Measurements from ENCODE around the gene DPP3.
"Not testable (repeated sequence)": the region's sequence is repeated elsewhere in the genome, so short reads cannot be mapped to it uniquely, and the experiment has no call there.

The DPP3 gene, protein sequence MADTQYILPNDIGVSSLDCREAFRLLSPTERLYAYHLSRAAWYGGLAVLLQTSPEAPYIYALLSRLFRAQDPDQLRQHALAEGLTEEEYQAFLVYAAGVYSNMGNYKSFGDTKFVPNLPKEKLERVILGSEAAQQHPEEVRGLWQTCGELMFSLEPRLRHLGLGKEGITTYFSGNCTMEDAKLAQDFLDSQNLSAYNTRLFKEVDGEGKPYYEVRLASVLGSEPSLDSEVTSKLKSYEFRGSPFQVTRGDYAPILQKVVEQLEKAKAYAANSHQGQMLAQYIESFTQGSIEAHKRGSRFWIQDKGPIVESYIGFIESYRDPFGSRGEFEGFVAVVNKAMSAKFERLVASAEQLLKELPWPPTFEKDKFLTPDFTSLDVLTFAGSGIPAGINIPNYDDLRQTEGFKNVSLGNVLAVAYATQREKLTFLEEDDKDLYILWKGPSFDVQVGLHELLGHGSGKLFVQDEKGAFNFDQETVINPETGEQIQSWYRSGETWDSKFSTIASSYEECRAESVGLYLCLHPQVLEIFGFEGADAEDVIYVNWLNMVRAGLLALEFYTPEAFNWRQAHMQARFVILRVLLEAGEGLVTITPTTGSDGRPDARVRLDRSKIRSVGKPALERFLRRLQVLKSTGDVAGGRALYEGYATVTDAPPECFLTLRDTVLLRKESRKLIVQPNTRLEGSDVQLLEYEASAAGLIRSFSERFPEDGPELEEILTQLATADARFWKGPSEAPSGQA

DNA sequence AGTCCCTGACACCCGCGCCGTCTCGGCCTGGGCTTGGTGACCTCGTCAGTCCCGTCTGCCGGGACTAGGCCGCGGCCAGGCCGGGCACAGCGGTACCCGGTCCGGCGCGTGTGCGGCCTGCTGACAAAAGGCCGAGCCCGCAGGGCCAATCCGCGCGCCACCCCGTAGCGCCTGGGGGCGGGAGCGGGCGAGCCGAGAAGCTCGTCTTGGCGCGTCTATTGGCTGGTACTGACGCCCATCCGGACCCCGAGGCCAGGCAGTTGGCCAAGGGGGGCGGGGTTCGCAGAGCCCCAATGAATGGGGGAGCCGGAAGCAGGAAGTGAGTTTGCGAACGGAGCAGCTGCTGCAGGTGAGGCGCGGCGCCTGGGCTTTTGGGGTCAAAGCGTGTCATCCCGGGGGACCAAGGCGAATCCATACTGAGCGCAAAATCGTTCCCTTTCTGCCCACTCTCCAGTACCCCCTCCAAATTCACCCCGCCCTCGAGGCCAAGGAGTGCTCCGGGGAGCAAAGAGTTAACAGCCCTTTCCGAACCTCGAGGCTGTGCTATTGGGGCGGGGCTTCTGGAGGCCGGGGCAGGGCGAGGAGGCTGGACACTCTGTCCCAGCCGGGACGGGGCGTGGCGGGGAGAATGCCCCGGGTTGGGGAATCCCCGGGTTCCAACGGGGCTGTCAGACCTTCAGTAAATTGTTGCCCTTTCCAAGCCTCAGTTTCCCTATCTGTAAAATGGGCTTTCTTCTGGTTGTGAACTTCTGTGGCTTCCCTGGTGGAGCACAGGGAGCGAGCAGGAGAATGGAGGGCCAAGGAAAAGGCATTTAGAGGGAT, at the start of gene DPP3:
Gene DPP3, plus strand, starts transcription at position 318 of the 822 bp plus-strand sequence. CDS start 1,767 bp downstream, outside the sequence.
- DNase-seq, result peak; percentile 96 to 97

DNA sequence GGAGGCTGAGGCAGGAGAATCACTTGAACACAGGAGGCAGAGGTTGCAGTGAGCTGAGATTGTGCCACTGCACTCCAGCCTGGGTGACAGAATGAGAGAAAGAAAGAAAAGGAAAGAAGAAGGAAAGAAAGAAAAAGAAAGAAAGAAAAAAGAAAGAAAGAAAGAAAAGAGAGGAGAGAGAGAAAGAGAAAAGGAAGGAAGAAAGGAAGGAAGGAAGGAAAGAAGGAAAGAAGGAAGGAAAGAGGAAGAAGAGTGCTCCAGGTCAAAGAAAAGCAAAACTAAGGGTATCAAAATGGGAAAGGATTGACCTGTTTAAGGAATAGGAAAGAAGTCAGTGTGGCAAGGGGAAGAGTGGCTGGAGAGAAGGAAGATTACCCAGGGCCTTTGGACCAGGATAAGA, 48.9 kb upstream of the DPP3 start:
- DNase-seq, result not testable (repeated sequence)

DNA sequence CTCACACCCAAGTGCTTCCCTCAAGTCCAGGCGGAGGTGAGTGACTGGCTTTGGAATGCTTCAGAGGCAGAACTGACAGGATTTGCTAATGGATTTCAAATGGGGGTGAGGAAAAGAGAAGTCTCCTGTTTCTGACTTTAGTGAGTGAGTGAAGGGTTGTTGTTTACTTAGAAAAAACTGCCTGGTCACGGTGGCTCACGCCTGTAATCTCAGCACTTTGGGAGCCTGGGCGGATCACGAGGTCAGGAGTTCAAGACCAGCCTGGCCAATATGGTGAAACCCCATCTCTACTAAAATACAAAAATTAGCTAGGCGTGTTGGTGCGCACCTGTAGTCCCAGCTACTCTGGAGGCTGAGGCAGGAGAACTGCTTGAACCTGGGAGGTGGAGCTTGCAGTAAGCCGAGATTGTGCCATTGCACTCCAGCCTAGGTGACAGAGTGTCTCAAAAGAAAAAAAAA, 48.3 kb upstream of the DPP3 start:
- not testable (repeated sequence) for DNase-seq

DNA sequence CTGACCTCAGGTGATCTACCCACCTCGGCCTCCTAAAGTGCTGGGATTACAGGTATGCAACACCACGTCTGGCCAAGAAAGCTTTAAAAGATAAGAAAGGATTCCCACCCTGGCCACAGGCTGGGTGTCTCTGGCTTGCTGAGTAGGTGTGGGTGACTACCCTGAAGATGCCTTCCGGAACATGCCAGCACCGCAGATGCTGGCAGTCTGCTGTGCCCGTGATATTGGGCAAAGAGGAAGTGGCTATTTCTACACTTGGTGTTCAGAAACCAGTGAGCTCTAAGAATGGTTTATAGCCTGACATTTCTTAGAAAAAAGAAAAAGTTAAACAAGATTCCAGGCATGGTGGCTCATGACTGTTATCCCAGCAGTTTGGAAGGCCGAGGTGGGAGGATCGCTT, 47.6 kb upstream of the DPP3 start:
- DNase-seq, result no peak

DNA sequence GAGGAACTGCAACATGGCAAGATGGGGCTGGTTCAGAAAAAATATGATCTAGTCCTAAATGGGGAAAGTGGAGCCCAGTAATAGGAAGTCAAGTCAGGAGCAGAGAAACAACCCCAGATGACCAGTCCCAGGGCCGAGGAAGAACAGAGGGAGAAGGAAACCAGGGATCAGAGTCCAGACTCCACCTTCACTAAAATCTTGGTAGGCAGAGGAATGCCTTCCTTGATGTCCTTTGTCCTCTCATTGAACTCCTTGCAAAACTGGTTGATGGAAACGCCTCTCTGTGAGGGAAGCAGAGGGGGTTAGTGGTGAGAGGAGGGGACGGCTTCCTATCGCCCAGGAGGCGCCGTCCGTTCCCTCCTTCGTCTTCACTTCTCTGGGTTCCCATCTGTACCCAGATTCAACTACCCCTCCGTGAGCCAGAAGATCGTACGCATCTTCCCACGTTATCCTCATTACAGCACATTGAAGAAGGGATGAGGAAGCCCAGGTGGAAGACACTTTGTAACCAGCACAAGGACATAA, 42.2 kb upstream of the DPP3 start:
- DNase-seq, result no peak

DNA sequence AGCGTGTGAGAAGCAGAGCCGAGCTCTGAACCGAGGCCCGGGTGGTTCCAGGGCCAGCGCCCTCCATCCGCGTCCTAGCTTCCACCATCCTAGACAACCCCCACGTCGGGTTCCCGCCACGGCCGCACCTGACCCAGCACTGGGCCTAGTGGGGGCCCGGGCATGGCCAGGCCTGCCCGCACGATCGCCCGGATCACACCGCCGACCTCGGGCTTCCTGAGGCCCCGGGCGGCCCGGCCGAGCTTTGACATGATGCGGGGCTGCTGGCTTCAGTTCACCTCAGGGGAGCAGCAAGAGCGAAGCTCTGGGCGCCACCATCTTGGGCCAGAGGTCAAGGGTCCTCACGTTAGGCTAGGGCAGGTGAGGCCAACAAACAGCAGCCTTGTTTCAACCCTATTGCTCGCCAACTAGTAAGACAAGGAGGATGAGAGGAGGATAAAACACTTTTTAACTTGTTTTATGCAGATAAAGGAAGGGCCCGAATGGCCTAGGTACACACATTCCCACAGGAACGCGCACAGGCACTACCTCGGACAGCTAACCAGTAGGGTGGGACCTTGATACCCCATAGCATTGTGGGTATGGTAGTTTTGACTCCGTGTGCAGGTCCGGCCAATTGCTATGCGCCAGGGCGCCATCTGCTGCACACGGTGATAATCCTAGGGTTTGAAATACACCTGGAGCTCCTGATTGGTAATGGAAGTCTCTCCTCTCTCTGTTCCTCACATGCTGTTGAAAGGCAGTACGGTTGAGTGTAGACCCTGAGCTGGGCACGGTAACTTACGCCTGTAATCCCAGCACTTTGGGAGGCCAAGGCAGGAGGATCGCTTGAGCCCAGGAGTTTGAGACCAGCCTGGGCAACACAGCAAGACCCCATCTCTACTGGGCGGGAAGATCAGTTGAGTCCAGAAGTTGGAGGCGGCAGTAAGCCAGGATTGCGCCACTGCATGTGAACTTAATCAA, 41.4 kb upstream of the DPP3 start, which contains the start of gene MRPL11:
Gene MRPL11, minus strand, starts transcription at position 345 of the 963 bp plus-strand sequence. Its CDS starts 94 bp downstream, at position 251.
- peak; percentile 91 to 92 for DNase-seq

DNA sequence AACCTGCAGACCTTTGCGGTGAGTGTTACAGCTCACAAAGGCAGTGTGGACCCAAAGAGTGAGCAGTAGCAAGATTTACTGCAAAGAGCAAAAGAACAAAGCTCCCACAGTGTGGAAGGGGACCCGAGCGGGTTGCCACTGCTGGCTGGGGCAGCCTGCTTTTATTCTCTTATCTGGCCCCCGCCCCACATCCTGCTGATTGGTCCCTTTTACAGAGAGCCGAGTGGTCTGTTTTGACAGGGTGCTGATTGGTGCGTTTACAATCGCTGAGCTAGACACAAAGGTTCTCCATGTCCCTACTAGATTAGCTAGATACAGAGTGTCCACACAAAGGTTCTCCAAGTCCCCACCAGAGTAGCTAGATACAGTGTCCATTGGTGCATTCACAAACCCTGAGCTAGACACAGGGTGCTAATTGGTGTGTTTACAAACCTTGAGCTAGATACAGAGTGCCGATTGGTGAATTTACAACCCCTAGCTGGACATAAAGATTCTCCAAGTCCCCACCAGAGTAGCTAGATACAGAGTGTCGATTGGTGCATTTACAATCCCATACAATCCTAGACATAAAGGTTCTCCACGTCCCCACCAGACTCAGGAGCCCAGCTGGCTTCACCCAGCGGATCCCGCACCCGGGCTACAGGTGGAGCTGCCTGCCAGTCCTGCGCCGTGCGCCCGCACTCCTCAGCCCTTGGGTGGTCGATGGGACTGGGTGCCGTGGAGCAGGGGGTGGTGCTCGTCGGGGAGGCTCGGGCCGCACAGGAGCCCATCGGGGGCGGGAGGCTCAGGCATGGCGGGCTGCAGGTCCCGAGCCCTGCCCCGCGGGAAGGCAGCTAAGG, 39.9 kb upstream of the DPP3 start:
- DNase-seq, result not testable (repeated sequence)

DNA sequence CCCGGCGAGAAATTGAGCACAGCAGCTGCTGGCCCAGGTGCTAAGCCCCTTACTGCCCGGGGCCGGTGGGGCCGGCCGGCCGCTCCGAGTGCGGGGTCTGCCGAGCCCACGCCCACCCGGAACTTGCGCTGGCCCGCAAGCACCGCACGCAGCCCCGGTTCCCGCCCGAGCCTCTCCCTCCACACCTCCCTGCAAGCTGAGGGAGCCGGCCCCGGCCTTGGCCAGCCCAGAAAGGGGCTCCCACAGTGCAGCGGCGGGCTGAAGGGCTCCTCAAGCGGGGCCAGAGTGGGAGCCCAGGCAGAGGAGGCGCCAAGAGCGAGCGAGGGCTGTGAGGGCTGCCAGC, 39.3 kb upstream of the DPP3 start:
- DNase-seq, result not testable (repeated sequence)

DNA sequence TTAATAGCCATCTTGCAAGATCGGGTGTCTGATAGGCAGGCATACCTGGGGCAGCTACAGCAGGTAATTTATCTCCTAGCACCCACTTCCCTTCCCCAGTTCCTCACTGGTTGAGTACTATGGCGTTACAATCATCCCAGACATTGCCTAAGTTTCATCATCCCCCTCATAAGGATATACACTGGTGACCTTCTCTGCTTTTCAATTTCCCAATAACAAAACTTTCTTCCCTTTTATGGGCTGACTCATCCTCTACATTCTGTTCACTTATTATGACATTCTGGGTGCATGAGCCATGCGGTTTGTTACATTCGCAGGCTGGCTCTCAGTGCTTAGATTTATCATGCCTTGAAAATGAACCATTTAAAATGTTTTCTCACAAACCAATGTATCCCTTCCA, 36.6 kb upstream of the DPP3 start:
- no peak for DNase-seq

DNA sequence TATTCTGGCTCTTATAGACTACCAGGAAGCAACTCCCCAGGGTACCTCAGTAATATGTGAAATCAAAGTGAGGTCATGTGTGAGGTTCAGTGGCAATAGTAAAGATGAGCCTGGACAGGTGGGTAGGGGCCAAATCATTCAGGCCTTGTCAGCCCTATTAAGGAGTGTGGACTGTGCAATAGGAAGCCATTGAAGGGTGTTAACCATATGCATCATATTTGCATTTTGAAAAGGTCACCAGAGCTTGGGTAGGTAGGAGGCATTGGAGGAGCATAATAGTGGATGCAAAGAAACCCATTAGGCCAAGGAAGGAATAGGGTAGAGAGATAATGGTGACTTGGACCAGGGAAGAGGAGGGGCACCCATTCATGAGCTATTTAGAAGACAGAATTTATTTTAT, 33.2 kb upstream of the DPP3 start:
- DNase-seq, result no peak

DNA sequence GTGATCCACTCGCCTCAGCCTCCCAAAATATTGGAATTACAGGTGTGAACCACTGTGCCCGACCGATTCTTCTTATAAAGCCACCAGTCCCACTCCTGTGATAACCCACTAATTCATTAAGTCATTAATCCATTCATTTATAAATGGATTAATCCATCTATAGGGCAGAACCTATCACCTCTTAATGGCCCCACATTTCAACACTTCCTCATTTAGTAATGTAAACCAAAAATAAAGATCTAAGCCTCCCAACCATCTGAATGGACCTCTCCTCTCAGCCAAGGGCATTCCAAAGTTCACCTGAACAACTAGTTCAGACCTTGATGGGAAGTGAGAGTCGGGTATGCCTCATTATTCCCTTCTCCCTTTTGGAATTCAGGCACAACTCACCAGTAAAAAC, 31.7 kb upstream of the DPP3 start:
- no peak for DNase-seq

DNA sequence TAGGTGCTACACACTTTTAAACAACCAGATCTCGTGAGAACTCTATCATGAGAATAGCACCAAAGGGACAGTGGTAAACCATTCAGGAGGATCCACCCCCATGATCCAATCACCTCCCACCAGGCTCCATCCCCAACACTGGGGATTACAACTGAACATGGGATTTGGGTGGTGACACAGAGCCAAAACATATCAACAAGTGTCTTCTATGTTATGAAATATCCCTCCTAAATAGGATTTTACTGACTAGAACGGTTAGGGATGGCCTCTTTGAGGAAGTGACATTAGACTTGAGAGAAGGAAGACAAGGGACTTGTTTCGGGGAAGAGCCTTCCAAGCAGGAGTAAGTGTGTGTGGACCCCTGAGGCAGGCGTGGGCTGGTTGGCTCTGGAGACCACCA, 29.7 kb upstream of the DPP3 start:
- no peak for DNase-seq

DNA sequence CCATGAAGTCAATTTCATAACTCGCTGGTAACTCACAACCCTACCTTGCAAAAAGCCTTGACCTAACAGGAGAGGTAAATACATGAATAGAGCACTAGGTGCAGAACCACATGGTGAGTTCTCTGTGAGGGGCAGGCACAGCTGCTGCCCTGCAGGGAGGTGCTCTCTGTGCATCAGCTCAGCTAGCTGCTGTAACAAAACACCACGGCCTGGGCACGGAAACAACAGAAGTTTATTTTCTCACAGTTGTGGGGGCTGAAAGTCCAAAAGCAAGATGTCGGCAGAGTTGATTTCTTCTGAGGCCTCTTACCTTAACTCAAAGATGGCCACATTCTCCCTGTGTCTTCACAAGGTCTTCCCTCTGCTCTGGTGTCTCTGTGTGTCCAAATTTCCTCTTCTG, 28.6 kb upstream of the DPP3 start:
- no peak for DNase-seq

DNA sequence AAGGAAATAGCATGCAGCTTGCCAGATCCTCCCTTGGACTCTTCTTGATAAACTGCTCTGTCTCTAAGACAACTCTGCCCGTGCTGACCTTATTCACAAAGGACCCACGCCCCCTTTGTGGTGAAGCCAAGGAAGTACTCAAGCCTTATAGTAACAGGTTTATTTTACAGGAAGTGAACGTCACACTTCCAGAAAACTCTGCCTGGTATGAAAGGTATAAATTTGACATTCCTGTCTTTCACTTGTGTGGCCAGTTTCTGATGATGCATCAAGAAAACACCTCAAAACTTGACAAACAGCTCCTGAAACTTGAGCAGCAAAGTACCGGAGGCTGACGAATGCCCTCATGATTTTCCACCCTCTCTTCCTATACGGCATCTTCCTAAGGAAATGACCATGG, 26.0 kb upstream of the DPP3 start:
- no peak for DNase-seq

DNA sequence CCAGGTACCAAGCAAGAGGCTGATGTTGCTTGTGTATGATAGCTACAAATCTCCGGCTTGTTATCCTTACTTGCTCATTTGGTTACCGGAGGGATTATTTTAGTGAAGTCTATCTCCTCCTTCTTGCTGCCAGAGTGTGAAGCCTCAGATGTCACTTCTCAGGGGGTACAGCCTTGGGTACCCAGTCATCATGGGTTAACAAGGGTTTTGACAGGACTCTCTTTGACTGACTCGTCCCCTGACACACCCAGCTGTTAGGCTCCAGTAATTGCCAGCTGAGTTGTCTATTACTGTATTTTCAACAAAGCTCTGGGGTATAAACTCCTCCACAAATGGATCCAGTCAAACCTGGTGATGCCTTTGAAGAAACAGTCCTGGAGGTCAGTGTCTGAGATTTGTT, 25.4 kb upstream of the DPP3 start:
- no peak for DNase-seq

DNA sequence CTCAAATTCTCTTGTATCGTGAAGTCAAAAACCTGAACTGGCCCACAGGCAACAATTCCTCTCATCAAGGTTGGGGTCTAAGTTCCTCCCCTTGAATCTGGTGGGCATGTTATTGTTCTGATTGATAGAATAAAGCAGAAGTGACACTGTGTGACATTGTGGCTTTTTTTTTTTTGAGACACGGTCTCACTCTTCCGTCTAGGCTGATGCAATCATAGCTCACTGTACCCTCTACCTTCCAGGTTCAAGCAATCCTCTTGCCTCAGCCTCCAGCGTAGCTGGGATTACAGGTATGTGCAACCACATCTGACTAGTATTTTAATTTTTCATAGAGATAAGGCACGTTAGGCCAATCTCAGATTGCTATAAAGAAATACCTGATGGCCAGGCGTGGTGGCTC, 22.4 kb upstream of the DPP3 start:
- no peak for DNase-seq

DNA sequence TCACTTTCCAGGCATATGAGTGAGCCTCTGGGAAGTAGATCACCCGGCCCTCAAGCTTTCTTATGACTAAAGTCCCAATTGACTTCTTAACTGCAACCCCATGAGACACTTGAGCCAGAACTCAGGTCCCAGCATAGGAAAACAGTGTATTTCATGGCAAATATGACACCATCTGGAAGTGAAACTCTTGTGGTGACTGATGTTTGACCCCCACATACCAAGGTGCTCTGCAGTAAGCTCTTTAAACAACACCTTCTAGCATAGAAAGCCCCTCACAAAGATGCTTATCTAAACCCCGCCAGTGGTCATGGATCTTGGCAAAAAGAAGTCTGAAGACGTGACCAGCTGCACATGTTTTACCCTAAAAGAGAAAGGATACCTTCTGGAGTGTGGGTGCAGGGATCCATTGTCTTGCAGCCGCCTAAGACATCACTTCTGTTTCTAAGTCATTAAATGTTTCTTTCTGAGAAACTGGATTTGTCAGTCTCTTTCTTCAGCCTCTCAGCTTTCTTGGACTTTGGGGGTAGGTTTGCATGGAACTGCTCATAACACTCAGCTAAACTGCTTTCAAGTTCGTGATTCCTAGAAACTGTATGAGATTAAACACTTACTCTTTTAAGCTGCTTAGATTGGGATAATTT, 21.0 kb upstream of the DPP3 start:
- no peak for DNase-seq

DNA sequence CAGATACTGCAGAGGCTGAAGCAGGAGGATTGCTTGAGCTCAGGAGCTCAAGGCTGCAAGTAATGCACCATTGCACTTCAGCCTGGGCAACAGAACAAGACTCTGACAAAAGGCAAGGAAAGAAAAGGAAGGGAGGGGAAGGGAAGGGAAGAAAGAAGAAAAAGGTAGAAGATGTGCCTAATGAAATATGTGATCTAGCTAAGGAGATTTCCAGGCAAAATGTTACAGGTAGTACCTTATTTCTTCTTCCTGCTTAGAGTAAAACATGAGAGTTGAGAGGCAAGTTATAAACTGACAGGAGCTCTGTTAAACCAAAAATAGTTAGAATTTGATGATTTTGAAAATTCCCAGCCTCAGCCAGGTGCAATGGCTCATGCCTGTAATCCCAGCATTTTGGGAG, 18.2 kb upstream of the DPP3 start:
- no peak for DNase-seq

DNA sequence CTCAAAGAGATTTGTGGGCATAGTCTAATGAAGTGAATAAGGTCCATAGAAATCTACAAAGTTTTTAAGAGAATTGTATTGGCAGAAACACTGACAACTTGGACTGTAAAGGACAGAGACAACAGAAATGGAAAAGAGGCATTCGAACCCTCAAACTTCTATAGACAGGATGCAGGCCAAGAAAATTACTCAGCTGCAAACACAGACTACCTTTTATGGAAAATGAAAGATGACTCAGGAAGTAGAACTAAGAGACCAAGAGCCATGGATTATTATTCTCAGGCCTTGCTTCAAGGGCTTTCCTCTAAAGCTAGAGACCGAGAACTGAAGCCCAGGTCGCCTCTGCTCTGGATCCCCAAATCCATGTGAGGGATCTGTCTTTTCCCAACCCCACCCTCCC, 17.3 kb upstream of the DPP3 start:
- DNase-seq, result no peak

DNA sequence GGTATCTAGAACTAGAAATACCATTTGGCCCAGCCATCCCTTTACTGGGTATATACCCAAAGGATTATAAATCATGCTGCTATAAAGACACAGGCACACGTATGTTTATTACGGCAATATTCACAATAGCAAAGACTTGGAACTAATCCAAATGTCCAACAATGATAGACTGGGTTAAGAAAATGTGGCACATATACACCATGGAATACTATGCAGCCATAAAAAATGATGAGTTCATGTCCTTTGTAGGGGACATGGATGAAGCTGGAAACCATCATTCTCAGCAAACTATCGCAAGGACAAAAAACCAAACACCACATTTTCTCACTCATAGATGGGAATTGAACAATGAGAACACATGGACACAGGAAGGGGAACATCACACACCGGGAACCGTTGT, 16.1 kb upstream of the DPP3 start:
- DNase-seq, result not testable (repeated sequence)

All from stimulated activated CD4-positive, alpha-beta T cell treated with anti-CD3 and anti-CD28 coated beads, Interleukin-2, amount 100 ng/mL, for 24 hours (primary cell).